DND-41 (cell line): ENCODE results near the gene ID3.

Experiments used
- ATAC-seq: fragments of 200-7000 bp; cut with Tn5 transposase; 3 replicates; pipeline ENCODE4 v1.9.1; 2021; ENCODE audit warnings: low read depth; ENCODE audit not compliant: insufficient read depth
- DNase-seq: peaks from one replicate; pipeline ENCODE4 v3.0.0-alpha.2; 2020
- H2AFZ ChIP-seq: 2 replicates; pipeline ENCODE4 v1.6.0; 2012; ENCODE audit warnings: low read depth, low read length
- H3K27ac ChIP-seq: 2 replicates; pipeline ENCODE4 v1.5.1; 2012; ENCODE audit warnings: low read length, inconsistent platforms
- H3K27me3 ChIP-seq: fragments of 200-600 bp; sonication (generic); 2 replicates; pipeline ENCODE4 v1.6.0; 2012; ENCODE audit warnings: low read length, mild to moderate bottlenecking, inconsistent platforms; ENCODE audit not compliant: insufficient read depth, poor library complexity
- H3K36me3 ChIP-seq: 2 replicates; pipeline ENCODE4 v1.5.1; 2012; ENCODE audit warnings: low read length, inconsistent platforms; ENCODE audit not compliant: insufficient read depth
- H3K4me1 ChIP-seq: 2 replicates; pipeline ENCODE4 v1.5.1; 2012; ENCODE audit warnings: mild to moderate bottlenecking, low read length; ENCODE audit not compliant: insufficient read depth
- H3K4me2 ChIP-seq: 2 replicates; pipeline ENCODE4 v1.6.0; 2012; ENCODE audit warnings: mild to moderate bottlenecking, moderate library complexity, low read length, inconsistent platforms; ENCODE audit not compliant: insufficient read depth
- H3K4me3 ChIP-seq, 2 experiments: fragments of 200-600 bp in 1 of 2; shearing (Covaris generic) in 1 of 2; 2 replicates each; pipeline ENCODE4 v1.5.1; 2012 to 2016; ENCODE audit warnings: inconsistent platforms in 2 of 2, low read length in 2 of 2, mild to moderate bottlenecking in 2 of 2, low read depth in 1 of 2, moderate library complexity in 1 of 2
- H3K79me2 ChIP-seq: 2 replicates; pipeline ENCODE4 v1.6.0; 2012; ENCODE audit warnings: low read length, inconsistent platforms; ENCODE audit not compliant: insufficient read depth
- H3K9ac ChIP-seq: 2 replicates; pipeline ENCODE4 v1.6.0; 2012; ENCODE audit warnings: low read depth, mild to moderate bottlenecking, inconsistent platforms, low read length, moderate library complexity
- H3K9me3 ChIP-seq: 2 replicates; pipeline ENCODE4 v1.5.1; 2012; ENCODE audit warnings: low read length, moderate library complexity, mild to moderate bottlenecking, inconsistent platforms; ENCODE audit not compliant: insufficient read depth, severe bottlenecking
- H4K20me1 ChIP-seq: 2 replicates; pipeline ENCODE4 v1.6.0; 2012; ENCODE audit warnings: low read length; ENCODE audit not compliant: insufficient read depth
- EZH2 ChIP-seq: IDR thresholded peaks from 3 replicates; pipeline ENCODE4 v1.6.1; 2012; ENCODE audit warnings: borderline replicate concordance, low read depth, mild to moderate bottlenecking, moderate library complexity, low read length, inconsistent platforms; ENCODE audit not compliant: severe bottlenecking
- TF ChIP-seq, protein P1 (sequence below): IDR thresholded peaks from 2 replicates; pipeline ENCODE4 v1.5.1; 2012; ENCODE audit warnings: borderline replicate concordance, low read length, moderate library complexity, mild to moderate bottlenecking; ENCODE audit not compliant: poor library complexity, severe bottlenecking; ENCODE audit errors: extremely low read depth

The ID3 gene

DNA sequence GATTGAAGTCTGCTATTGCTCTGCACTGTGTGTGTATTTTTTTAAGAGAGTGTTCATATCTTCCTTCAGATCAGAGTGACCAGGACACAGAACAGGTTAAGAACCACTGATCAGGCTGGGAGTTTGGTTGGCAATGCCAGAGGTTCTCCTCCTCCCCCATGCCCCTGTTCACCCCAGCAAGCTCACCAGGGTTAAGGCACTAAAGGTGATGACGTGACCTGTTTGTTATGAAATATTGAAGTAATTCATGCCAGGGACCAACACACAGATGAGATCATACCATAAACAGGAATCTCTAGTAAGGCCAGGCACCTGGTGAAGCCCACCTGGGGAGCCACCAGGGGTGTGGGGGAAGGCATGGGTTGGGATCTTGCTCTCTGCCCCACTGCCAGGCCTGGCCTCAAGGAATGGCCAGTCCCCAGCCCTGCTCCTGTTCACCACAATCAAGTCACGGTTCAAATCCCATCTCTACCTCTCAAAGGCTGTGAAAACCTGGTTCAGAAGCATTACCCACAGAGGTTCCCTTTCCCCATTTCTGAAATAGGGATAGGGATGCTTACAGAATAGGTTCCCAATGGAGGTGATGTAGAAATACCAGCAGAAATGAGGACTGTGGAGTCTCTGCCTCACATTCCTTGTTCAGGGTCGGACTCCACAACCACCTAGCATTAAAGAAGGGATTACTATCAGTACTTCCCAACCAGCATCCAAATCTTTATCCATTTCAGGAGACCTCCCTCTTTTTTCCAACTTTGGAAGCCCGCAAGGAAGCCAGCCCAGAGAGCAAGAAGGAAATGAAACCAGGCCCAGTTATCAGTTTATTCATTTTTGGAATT lies 2.4 kb downstream of the ID3 start:
- ATAC-seq (no peak), DNase-seq (no peak)
- H3K4me1 ChIP-seq = peaks cover 58% of the 10 kb centered on the region
- TF ChIP-seq, protein P1, sequence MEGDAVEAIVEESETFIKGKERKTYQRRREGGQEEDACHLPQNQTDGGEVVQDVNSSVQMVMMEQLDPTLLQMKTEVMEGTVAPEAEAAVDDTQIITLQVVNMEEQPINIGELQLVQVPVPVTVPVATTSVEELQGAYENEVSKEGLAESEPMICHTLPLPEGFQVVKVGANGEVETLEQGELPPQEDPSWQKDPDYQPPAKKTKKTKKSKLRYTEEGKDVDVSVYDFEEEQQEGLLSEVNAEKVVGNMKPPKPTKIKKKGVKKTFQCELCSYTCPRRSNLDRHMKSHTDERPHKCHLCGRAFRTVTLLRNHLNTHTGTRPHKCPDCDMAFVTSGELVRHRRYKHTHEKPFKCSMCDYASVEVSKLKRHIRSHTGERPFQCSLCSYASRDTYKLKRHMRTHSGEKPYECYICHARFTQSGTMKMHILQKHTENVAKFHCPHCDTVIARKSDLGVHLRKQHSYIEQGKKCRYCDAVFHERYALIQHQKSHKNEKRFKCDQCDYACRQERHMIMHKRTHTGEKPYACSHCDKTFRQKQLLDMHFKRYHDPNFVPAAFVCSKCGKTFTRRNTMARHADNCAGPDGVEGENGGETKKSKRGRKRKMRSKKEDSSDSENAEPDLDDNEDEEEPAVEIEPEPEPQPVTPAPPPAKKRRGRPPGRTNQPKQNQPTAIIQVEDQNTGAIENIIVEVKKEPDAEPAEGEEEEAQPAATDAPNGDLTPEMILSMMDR = no peak
- peaks cover 6% of the 10 kb centered on the region; the same call in 1 of the 2 replicates for H3K79me2 ChIP-seq
- H3K4me3 ChIP-seq = peak overlapping the region in 1 of 2 experiments; percentile 79; a peak in 2 of 4 replicates
- H4K20me1 ChIP-seq = peaks cover 7% of the 10 kb centered on the region; the same call in 1 of the 2 replicates
- no peak overlapping the region for H2AFZ ChIP-seq
- no peaks in the 10 kb centered on the region for H3K36me3 ChIP-seq
- H3K27ac ChIP-seq = peak overlapping the region; percentile 18; the same call in 1 of the 2 replicates
- H3K27me3 ChIP-seq = peaks cover 32% of the 10 kb centered on the region
- no peaks in the 10 kb centered on the region for H3K9me3 ChIP-seq
- H3K9ac ChIP-seq = peak overlapping the region; percentile 71; the same call in 1 of the 2 replicates
- peak overlapping the region; percentile 90 for H3K4me2 ChIP-seq

DNA sequence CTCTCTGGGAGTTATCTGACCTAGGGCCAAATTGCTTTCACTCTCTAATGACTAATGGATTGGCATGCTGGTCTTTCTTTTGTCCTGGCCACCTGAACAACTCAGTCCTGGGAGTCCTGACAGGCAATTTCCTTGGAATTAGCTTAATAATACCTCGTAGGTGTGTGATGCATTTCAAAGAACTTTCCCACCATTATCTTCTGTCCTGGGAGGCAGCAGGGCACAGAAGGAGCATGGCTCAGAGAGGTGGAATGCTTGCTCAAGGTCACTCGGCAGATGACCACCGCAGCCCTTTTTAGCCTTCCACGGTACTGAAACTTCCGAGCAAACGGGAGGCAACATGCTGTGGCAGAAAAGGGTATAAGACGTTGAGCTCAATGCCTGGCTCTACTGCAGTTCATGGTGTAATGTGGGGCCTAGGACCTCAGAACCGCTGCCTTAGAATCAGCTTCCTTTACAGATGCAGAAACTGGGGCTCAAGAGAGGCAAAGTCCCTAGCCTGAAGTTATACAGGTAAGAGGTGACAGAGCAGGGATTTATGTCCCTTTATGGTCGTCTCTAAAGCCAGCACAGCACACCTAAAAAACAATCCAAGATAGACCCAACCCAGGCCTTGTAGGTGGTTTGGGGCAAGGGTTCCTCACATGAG lies 3.2 kb downstream of the ID3 start:
- Histone ChIP-seq H3K27ac (no peak overlapping the region), H3K9ac (peak overlapping the region; percentile 66; the same call in 1 of the 2 replicates), H3K4me3 (no peak overlapping the region), H3K9me3 (no peaks in the 10 kb centered on the region), H2AFZ (no peak overlapping the region), H3K4me2 (peak overlapping the region; percentile 5; the same call in 1 of the 2 replicates), H3K79me2 (peaks cover 6% of the 10 kb centered on the region; the same call in 1 of the 2 replicates), H3K36me3 (no peaks in the 10 kb centered on the region), H3K4me1 (peaks cover 58% of the 10 kb centered on the region), H3K27me3 (peaks cover 27% of the 10 kb centered on the region), H4K20me1 (peaks cover 7% of the 10 kb centered on the region; the same call in 1 of the 2 replicates)
- no peak for DNase-seq
- no peak for ATAC-seq
- no peak for TF ChIP-seq EZH2
- TF ChIP-seq, protein P1 = no peak

DNA sequence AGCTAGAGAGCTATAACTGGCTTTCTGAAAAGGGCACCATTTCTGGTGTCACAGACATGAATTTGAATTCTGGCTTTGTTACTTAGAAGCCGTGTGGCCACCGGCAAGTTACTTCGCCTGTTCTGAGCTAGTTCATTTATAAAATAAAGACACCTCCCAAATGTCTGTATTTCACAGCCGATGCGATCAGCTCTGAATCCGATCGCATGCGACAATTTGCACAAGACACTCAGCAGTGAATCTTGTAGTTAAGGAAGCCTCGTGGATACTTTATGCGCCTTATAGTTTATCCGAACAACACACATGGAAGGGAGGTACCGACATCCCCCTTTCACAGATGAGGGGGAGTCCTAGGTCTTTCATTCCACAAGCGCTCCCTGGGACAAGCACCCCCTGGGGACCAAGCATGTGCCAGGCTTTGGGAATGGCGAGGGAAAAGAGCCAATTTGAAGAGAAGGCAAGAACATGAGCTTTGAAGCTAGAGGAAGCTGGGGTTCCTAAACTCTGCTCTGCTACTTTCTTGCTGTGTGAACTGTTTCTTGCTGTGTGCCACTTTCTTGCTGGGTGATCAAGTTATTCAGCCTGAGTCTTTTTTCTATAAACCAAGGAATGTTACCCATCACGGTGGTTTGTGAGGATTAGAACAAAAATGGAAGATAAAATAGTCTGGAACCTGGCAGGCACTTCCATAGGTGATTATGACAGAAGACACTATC lies 3.9 kb downstream of the ID3 start:
- Histone ChIP-seq H3K79me2 (peaks cover 6% of the 10 kb centered on the region; the same call in 1 of the 2 replicates), H3K4me3 (peak overlapping the region in 1 of 2 experiments; percentile 48; a peak in 2 of 4 replicates), H2AFZ (peak overlapping the region; percentile 27; the same call in 1 of the 2 replicates), H3K27me3 (peaks cover 23% of the 10 kb centered on the region), H3K4me1 (peaks cover 58% of the 10 kb centered on the region), H3K36me3 (no peaks in the 10 kb centered on the region), H3K4me2 (peak overlapping the region; percentile 65), H3K9ac (peak overlapping the region; percentile 66), H3K9me3 (no peaks in the 10 kb centered on the region), H3K27ac (peak overlapping the region; percentile 48), H4K20me1 (peaks cover 7% of the 10 kb centered on the region; the same call in 1 of the 2 replicates)
- no peak for DNase-seq
- no peak for ATAC-seq
- TF ChIP-seq, protein P1 = no peak
- no peak for TF ChIP-seq EZH2
